Calu3 (cell line): ENCODE data around the gene SNCAIP. TPM values are rescaled to one million over a fixed set of nuclear protein-coding genes. Genes with fewer than 3 reads are reported as not detected.

Source experiments
- BruUV-seq: library from RNA; stranded (reverse); fragments of 400-500 nt; replicated peaks from 2 replicates; lab custom pipeline; 2021; lab: Mats Ljungman, UMichigan
- CTCF ChIA-PET: fragments of 300-600 bp; sonication (Branson Sonifier 250); formaldehyde crosslinking; loops from one replicate; lab custom pipeline; 2022; ENCODE audit warnings: antibody characterized with exemption; lab: Charles Lee
- DNase-seq: peaks from one replicate; pipeline ENCODE4 v3.0.0; 2022
- H3K27ac Mint-ChIP-seq: one replicate; pipeline ENCODE4 v1.8.0; 2022; ENCODE audit warnings: mixed read lengths; ENCODE audit not compliant: unreplicated experiment
- H3K27me3 Mint-ChIP-seq: one replicate; pipeline ENCODE4 v1.8.0; 2022; ENCODE audit warnings: mixed read lengths; ENCODE audit not compliant: unreplicated experiment
- H3K36me3 Mint-ChIP-seq: one replicate; pipeline ENCODE4 v1.8.0; 2022; ENCODE audit warnings: mild to moderate bottlenecking, moderate library complexity, mixed read lengths; ENCODE audit not compliant: insufficient read depth, unreplicated experiment
- H3K4me1 Mint-ChIP-seq: one replicate; pipeline ENCODE4 v1.8.0; 2022; ENCODE audit warnings: mild to moderate bottlenecking, low read depth, mixed read lengths; ENCODE audit not compliant: unreplicated experiment
- H3K4me3 Mint-ChIP-seq: one replicate; pipeline ENCODE4 v1.8.0; 2022; ENCODE audit warnings: mild to moderate bottlenecking, low read depth, moderate library complexity, mixed read lengths; ENCODE audit not compliant: unreplicated experiment
- H3K9me3 Mint-ChIP-seq: one replicate; pipeline ENCODE4 v1.8.0; 2022; ENCODE audit warnings: low read depth, mixed read lengths; ENCODE audit not compliant: unreplicated experiment
- CTCF ChIP-seq: fragments of 200-600 bp; IDR thresholded peaks from one replicate; pipeline ENCODE4 v1.8.0; 2022; ENCODE audit warnings: antibody characterized with exemption; ENCODE audit not compliant: unreplicated experiment
- intact Hi-C: fragments of 100-400 bp; cut with micrococcal nuclease; formaldehyde crosslinking; loops from one replicate; pipeline ENCODE4 v1.10.0; 2022; ENCODE audit not compliant: unreplicated experiment
- total RNA-seq: library from RNA; stranded (reverse); gene quantifications from 2 replicates; pipeline ENCODE4 v1.2.3, GENCODE V29; 2022

The SNCAIP gene
- total RNA-seq, 1 experiment from 2014 or later: not detected

GRCh38 chr5:122371511-122372151, 59.6 kb downstream of the SNCAIP start:
- peaks cover 12% of the 10 kb centered on the region for H3K27me3 Mint-ChIP-seq
- intact Hi-C loops: no loop called here
- CTCF ChIA-PET: no interaction called here
- TF ChIP-seq CTCF: no peak
- H3K9me3 Mint-ChIP-seq: no peaks in the 10 kb centered on the region
- no TSS peak for BruUV-seq
- H3K4me3 Mint-ChIP-seq: no peak overlapping the region
- H3K36me3 Mint-ChIP-seq: no peaks in the 10 kb centered on the region
- DNase-seq: no peak
- no peaks in the 10 kb centered on the region for H3K4me1 Mint-ChIP-seq
- H3K27ac Mint-ChIP-seq: no peak overlapping the region

DNA sequence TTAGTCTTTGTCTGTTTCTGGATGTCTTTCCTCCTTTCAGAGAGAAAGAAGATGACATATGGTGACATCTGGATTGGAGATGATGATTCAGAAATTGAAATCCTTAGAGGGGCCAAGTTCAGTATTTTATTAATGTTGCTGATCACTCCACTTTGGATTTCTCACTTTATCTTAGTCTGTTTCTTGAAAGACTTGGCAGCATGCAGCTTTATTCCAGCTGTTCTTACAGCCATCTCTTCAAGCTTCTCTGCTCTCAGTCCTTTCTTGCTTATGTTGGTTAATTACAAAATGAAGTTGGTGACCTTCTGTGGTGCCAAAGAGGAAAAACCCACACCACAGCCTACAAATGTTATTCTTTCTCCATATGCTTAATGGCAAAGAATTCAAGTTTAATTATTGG, 62.1 kb downstream of the SNCAIP start:
- no peak for TF ChIP-seq CTCF
- no peak for DNase-seq
- Mint-ChIP-seq H3K9me3 (peaks cover 2% of the 10 kb centered on the region), H3K4me3 (no peak overlapping the region), H3K27me3 (peaks cover 17% of the 10 kb centered on the region), H3K27ac (no peak overlapping the region), H3K4me1 (no peaks in the 10 kb centered on the region), H3K36me3 (no peaks in the 10 kb centered on the region)
- CTCF ChIA-PET: no interaction called here
- no TSS peak for BruUV-seq
- intact Hi-C loops: no loop called here

DNA sequence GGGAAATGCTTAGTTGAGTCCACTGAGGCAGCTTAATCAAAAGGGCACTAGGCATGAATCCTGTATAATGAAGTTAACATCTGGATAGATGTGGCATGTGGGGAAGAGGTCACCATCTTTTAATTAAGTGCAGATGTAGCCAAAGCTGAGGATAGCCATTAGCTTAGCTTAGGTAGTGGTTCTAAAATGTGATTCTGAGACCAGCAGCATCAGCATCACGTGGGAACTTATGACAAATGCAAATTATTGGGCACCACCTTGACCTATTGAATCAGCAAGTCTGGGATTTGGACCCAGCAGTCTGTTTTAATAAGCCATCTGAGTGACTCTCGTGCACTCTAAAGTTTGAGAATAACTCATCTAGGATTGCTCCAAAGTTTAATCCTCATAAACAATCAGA, 63.8 kb downstream of the SNCAIP start:
- intact Hi-C loops: no loop called here
- TF ChIP-seq CTCF: no peak
- Mint-ChIP-seq H3K4me1 (no peaks in the 10 kb centered on the region), H3K27me3 (peaks cover 17% of the 10 kb centered on the region), H3K36me3 (no peaks in the 10 kb centered on the region), H3K27ac (no peak overlapping the region), H3K9me3 (peaks cover 2% of the 10 kb centered on the region), H3K4me3 (no peak overlapping the region)
- CTCF ChIA-PET: no interaction called here
- BruUV-seq: no TSS peak
- DNase-seq: no peak

GRCh38 chr5:122376250-122376649, 64.2 kb downstream of the SNCAIP start:
- no peak for TF ChIP-seq CTCF
- peaks cover 17% of the 10 kb centered on the region for H3K27me3 Mint-ChIP-seq
- intact Hi-C loops: no loop called here
- no peak overlapping the region for H3K4me3 Mint-ChIP-seq
- CTCF ChIA-PET: interaction anchor here (0.6 kb wide), 1 partner anchor 23 kb away, joined by 3 read pairs; no protein-coding TSS in a partner anchor
- no TSS peak for BruUV-seq
- H3K36me3 Mint-ChIP-seq: no peaks in the 10 kb centered on the region
- H3K4me1 Mint-ChIP-seq: no peaks in the 10 kb centered on the region
- DNase-seq: no peak
- no peak overlapping the region for H3K27ac Mint-ChIP-seq
- peaks cover 2% of the 10 kb centered on the region for H3K9me3 Mint-ChIP-seq
